Measurements from ENCODE around the gene ODF2L.
A peak's percentile ranks its signal among the peaks of the same experiment; 100 is the strongest.

GRCh38 chr1:86419277-86419903 lies 23.3 kb upstream of the ODF2L start:
- TF ChIP-seq ZNF416 (CRISPR knock-in tag; IDR thresholded peaks at IDR 0.05) (no peak), CTCF (IDR thresholded peaks at IDR 0.05) (0 out of 2 replicates have a peak, but pooled peaks have one; percentile 16), MLX (CRISPR knock-in tag; IDR thresholded peaks at IDR 0.05) (no peak), CBFB (CRISPR knock-in tag; IDR thresholded peaks at IDR 0.05; ENCODE audit: low read depth) (no peak), ZNF121 (CRISPR knock-in tag; IDR thresholded peaks at IDR 0.05) (no peak), E2F4 (CRISPR knock-in tag; IDR thresholded peaks at IDR 0.05; ENCODE audit: borderline replicate concordance, low read depth) (no peak), PREB (CRISPR knock-in tag; IDR thresholded peaks at IDR 0.05; ENCODE audit: borderline replicate concordance) (no peak), RELA (CRISPR knock-in tag; IDR thresholded peaks at IDR 0.05; ENCODE audit: borderline replicate concordance) (no peak), STAT6 (CRISPR knock-in tag; conservative IDR thresholded peaks at IDR 0.05; ENCODE audit: low read depth) (no peak)

Measured in WTC11 (cell line).